ENCODE results near the gene SPRR4.

- TF ChIP-seq CTCF (IDR thresholded peaks at IDR 0.05), result no peak
- TF ChIP-seq REST (IDR thresholded peaks at IDR 0.05; ENCODE audit: insufficient read depth in 1 of 2, low read depth in 2 of 2, low read length in 1 of 2), result no peak
Measured at GRCh38 chr1:152959801-152960451, 10.5 kb upstream of the SPRR4 start.
